Central memory CD4-positive, alpha-beta T cell (primary cell): ENCODE measurements around the gene RNF217.

ENCODE experiments used
- DNase-seq: peaks from one replicate; pipeline ENCODE4 v3.0.0; 2022

Gene RNF217

GRCh38 chr6:124990988-124991387 is 28.8 kb downstream of the RNF217 start:
- DNase-seq: no peak

- DNase-seq: no peak
Observed at GRCh38 chr6:124991764-124992295, 29.6 kb downstream of the RNF217 start.

GRCh38 chr6:124993327-124993726 is 31.1 kb downstream of the RNF217 start:
- DNase-seq: no peak

- DNase-seq: no peak
Observed at GRCh38 chr6:124994648-124995047, 32.4 kb downstream of the RNF217 start.

- DNase-seq: no peak
Observed at GRCh38 chr6:124995131-124995530, 32.9 kb downstream of the RNF217 start.

- no peak for DNase-seq
Observed at GRCh38 chr6:124995645-124996325, 33.5 kb downstream of the RNF217 start.

- no peak for DNase-seq
Observed at GRCh38 chr6:124996411-124996810, 34.2 kb downstream of the RNF217 start.

- no peak for DNase-seq
Observed at GRCh38 chr6:124997196-124997875, 35.1 kb downstream of the RNF217 start.

- DNase-seq: no peak
Observed at GRCh38 chr6:124999105-124999764, 37.0 kb downstream of the RNF217 start.

GRCh38 chr6:125001684-125002405 is 39.6 kb downstream of the RNF217 start:
- DNase-seq: no peak

GRCh38 chr6:125002406-125002741 is 40.1 kb downstream of the RNF217 start:
- DNase-seq: no peak

GRCh38 chr6:125003070-125003469 is 40.8 kb downstream of the RNF217 start:
- DNase-seq: no peak

GRCh38 chr6:125004198-125004597 is 42.0 kb downstream of the RNF217 start:
- no peak for DNase-seq

GRCh38 chr6:125004797-125005595 is 42.8 kb downstream of the RNF217 start:
- DNase-seq: no peak

- DNase-seq: no peak
Observed at GRCh38 chr6:125008261-125008703, 46.0 kb downstream of the RNF217 start.

- no peak for DNase-seq
Observed at GRCh38 chr6:125008957-125009356, 46.7 kb downstream of the RNF217 start.

- no peak for DNase-seq
Observed at GRCh38 chr6:125009578-125009977, 47.3 kb downstream of the RNF217 start.

- no peak for DNase-seq
Observed at GRCh38 chr6:125013938-125014660, 51.9 kb downstream of the RNF217 start.

- no peak for DNase-seq
Observed at GRCh38 chr6:125014661-125014957, 52.4 kb downstream of the RNF217 start.

- DNase-seq: no peak
Observed at GRCh38 chr6:125015152-125015551, 52.9 kb downstream of the RNF217 start.

- no peak for DNase-seq
Observed at GRCh38 chr6:125018136-125018535, 55.9 kb downstream of the RNF217 start.

- no peak for DNase-seq
Observed at GRCh38 chr6:125019281-125019680, 57.0 kb downstream of the RNF217 start.
